Stimulated activated CD4-positive, alpha-beta T cell treated with anti-CD3 and anti-CD28 coated beads, Interleukin-2, amount 100 ng/mL, for 24 hours (primary cell): Measurements from ENCODE around the gene IMPA2.
A peak's percentile ranks its signal among the peaks of the same experiment; 100 is the strongest.
"Not testable (repeated sequence)": the region's sequence is repeated elsewhere in the genome, so short reads cannot be mapped to it uniquely, and the experiment has no call there.

Experiments
- DNase-seq, 2 donors: peaks; one replicate each; pipeline ENCODE4 v3.0.0-alpha.2; 2020

The IMPA2 gene

DNA sequence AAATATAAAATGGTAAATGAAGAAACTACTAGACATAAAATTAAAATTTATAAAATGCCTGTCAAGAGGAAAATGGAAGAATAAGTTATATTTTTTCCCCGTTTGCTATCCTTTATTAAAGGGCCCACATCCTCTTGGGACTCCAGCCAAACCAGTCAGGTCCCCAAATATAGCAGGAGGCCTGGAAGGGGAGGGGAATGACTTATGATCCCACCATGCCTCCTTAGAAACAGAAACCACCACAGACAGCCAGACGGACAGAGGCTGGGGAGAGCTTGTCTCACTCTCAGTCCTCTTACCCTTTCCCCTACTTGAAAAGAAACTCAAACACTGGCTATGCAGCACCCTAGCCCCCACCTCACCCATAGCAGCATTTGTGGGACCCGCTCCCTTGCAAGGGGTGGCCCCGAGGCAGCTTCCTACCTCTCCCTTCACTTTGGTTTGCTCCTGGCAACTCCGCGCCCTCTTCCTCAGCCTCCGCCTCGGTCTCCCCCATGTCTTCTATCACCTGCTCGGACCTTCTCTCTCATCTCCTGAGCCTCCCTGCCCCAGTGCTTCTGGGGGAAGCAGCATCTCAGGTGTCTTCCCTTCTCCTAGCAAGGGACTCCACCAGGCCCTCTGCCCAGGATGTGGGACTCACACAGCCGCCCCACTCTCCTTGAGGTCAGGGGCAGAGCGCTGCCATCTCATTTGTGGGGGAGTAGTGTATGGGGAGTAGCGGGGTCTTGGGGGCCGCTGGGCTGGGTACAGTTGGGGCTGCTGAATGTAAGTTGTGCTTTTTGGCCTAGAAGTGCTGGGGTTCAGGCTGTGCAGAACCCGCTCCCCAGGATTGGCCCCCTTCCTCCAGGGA lies 75.0 kb downstream of the IMPA2 start:
- no peak for DNase-seq

GRCh38 chr18:12056884-12057402 lies 75.6 kb downstream of the IMPA2 start:
- DNase-seq = no peak

- DNase-seq = no peak
Observed at GRCh38 chr18:12057419-12058039, 76.2 kb downstream of the IMPA2 start.

GRCh38 chr18:12059334-12060181 lies 78.3 kb downstream of the IMPA2 start:
- DNase-seq = no peak

- DNase-seq = no peak
Observed at GRCh38 chr18:12060182-12060870, 79.0 kb downstream of the IMPA2 start.

- DNase-seq = no peak
Observed at GRCh38 chr18:12061685-12062084, 80.4 kb downstream of the IMPA2 start.

DNA sequence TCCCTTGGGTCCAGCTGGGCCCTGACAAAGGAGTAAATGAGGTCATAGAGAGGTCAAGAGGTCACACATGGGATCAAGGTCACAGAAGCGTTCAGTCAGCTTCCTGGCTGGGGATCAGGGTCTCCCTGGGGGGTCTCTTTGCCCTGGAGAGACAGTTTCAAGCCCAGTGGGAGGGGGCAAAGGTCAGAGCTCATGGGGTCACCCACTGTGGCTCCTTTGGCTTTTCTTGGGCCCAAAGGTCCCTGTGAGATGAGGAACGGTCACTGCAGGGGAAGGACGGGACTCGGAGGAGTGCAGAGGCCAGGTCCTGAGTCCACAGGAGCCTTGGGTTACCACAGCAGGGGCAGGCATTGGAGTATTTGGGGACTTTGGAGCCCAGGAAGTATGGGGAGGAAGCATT lies 81.7 kb downstream of the IMPA2 start:
- no peak for DNase-seq

- DNase-seq = no peak
Observed at GRCh38 chr18:12064086-12064763, 82.9 kb downstream of the IMPA2 start.

DNA sequence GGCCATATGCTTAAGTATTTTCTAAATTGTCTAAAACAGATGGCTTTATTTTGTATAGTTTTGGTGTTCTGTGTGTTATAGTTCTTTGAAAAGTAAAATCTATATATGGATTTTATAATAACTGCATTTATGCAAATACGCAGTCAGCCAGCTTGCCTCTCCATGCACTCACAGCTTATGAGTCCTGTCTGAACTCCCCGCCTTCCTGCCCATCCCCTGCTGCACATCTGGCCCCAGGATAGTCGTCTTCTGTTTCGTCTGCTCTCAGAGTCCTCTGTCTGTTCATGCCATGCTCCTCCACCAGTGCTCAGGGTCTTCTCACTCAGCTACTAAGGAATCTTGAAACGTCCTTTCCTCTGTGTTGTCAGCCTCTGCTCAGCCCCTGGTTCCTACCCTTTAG lies 84.1 kb downstream of the IMPA2 start:
- DNase-seq = no peak

GRCh38 chr18:12066910-12067511 lies 85.7 kb downstream of the IMPA2 start:
- DNase-seq = no peak

DNA sequence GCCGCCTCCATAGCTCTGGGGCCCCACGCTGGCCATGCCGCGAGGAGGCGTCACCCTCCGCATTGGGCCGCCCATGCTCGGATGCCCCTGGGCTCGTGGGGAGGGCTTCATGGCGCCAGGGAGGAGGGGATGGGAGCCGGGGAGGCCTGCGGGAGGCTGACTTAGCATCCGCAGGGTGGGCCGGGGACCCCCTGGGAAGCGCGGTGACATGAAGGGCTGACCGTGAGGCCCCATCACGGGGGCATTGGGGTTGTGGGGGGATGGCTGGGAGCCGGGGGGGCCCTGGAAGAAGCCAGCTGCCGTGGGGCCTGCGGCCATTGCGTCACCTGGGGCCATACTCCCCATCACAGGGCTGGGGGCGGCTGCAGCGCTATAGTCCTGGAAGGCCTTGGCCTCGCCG lies 86.4 kb downstream of the IMPA2 start:
- DNase-seq = no peak

- DNase-seq = not testable (repeated sequence)
Observed at GRCh38 chr18:12068316-12068949, 87.1 kb downstream of the IMPA2 start.

DNA sequence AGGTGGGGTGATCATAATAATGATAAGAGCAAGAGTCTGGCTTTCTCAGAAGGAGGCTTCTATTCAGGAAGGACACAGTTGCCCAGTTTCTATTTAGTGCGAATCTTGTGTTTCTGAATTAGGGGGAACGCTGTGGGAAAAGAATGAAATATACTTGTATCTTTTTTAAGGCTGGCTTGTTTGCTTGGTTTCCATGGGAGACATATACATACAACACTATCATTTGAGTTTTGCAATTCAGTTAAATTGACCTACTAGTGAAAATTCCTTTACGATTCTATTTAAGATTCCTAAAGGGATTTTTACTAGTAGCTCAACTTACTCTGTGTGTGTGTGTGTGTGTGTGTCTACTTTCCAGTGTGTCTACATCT lies 87.6 kb downstream of the IMPA2 start:
- DNase-seq = no peak

GRCh38 chr18:12071066-12071465 lies 89.8 kb downstream of the IMPA2 start:
- DNase-seq = not testable (repeated sequence)

- no peak for DNase-seq
Observed at GRCh38 chr18:12072996-12073395, 91.7 kb downstream of the IMPA2 start.

- no peak for DNase-seq
Observed at GRCh38 chr18:12074736-12075135, 93.4 kb downstream of the IMPA2 start.

GRCh38 chr18:12076424-12077140 lies 95.3 kb downstream of the IMPA2 start:
- peak in 1 of 2 donors; percentile 25 for DNase-seq

DNA sequence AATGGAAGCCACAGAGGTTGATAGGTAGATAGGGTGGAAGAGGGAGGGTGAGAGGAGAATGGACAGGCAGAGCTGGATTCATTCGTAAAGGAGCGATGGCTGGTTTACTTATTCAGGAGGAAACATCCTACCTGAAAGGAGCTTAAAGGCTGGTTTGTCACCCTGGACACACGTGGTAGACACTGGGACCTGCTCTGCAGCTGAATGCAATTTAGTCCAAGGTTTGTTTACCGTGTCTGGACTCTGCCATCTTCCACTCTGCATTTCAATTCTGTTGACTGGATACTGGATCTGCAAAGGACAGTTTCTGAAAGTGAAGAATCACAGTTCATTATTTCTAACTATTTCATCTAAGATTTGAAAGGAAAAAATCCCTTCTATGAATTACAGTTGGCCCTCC lies 96.7 kb downstream of the IMPA2 start:
- not testable (repeated sequence) for DNase-seq

DNA sequence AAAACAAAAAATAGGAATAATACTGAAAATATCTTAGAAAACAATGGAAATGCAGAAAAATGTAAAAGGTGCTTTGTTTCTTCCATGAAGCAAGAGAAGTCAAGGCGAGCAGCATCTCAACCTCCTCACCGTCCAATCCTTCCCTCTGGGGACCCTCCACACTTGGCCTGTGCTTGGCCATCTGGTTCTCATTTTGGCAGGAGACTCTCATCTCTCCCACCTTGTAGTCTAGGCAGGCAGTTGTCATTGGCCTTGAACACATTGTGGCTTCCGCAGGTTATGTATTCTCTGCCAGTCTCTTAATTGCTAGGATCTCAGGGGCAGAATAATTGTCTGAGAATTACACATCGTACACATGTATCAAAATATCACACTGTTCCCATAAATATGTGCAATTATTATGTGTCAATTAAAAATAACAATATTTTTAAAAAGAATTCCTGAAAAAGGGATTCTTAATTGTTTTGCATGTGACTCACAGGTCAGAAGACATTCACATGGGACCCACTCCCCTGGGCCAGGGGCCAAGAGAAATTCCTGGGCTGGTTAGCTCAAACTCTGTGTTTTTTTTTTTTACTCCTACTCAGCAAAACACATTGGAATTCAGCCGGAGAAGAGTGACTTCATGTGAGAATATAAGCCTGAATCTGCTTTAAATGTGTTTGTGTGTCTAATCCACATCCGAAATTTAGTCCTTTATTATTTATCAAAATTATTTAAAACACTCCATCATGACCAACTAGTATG lies 98.4 kb downstream of the IMPA2 start:
- no peak for DNase-seq
